ENCODE measurements around the gene CSH1. TPM values are rescaled to one million over a fixed set of nuclear protein-coding genes. Genes with fewer than 3 reads are reported as not detected.
"Not testable (repeated sequence)": the region's sequence is repeated elsewhere in the genome, so short reads cannot be mapped to it uniquely, and the experiment has no call there.

Gene CSH1
- total and polyA plus RNA-seq, 11 donors, result not detected

- not testable (repeated sequence) for H3K36me3 ChIP-seq, H3K27me3 ChIP-seq, H3K4me3 ChIP-seq, H3K4me1 ChIP-seq, H3K27ac ChIP-seq, ATAC-seq, H3K9me3 ChIP-seq, DNase-seq
- intact Hi-C loops (cut with DNase I), result loop anchor here in 2 of 10 donors (5.0 to 10.0 kb wide), 2 partner anchors 65 to 107 kb away; no protein-coding TSS in a partner anchor
- WGBS, 4 donors, result 86 to 90% (median 90%) methylated on average over 6 of the region's 6 CpGs
Observed at GRCh38 chr17:63920050-63920449, 23.7 kb upstream of the CSH1 start.

DNA sequence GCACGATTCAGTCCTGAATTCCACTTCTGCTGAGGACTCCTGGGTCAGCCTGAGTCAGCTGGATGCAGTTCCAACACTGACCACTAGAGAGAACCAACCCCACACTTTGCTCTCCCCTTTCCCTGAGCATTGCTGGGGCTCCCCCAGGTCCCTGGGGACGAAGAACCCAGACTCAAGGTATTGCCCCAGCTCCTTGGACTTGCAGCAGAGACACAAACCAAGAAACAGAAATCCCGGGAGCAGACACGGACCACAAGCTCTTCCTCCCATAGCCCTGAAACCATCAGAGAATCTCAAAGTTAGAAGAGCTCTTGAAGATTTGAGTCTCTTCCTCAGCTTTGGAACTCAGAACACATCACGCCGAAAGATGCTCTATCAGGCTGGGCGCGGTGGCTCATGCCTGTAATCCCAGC is 22.9 kb upstream of the CSH1 start:
- H3K27ac ChIP-seq, result no peak overlapping the region
- no peaks in the 10 kb centered on the region for H3K27me3 ChIP-seq
- ATAC-seq (peak; percentile 59 to 86 (median 86)), DNase-seq (peak in 4 of 5 donors; percentile 49 to 58 (median 54))
- no peaks in the 10 kb centered on the region for H3K9me3 ChIP-seq
- H3K4me1 ChIP-seq, result peaks cover 0 to 7% (median 0%) of the 10 kb centered on the region in 12 donors
- intact Hi-C loops (cut with DNase I), result loop anchor here (2.0 to 10.0 kb wide), 9 partner anchors 67 to 365 kb away; partner anchors contain the start of gene ERN1 (in 2 of the 10)
- 36 to 48% (median 39%) methylated on average over 8 of the region's 8 CpGs for WGBS, 4 donors
- H3K36me3 ChIP-seq, result no peaks in the 10 kb centered on the region
- TF ChIP-seq CTCF (IDR thresholded peaks at IDR 0.05), result peak; percentile 85 to 97 (median 91)
- TF ChIP-seq POLR2A (IDR thresholded peaks at IDR 0.05), result no peak
- H3K4me3 ChIP-seq, result no peak overlapping the region

DNA sequence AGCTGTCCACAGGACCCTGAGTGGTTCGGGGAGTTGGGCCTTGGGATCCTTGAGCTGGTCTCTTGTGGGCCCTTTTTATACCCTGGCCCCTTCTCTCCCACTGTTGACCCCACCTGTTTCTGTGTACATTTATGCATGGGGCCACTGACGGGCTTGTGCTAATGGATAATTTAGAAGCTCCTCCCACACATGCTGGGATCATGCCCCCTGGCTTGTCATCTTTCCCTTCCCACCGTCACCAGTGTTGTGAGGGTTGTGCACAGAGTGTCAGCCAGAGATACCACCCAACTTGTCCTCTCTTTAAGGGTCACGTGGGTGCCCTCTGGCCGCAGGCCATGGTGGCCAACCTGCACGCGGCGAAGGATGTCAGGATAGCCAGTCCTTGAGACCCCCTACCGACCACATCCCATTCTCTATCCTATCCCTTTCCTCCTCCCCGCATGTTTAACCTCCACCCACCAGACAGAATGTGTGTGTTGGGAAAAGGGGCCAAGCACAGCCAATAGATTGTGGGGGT is 22.5 kb upstream of the CSH1 start, which contains the start of gene GH1:
Gene GH1, minus strand, starts transcription at position 51 of the 517 bp plus-strand sequence. CDS start 63 bp downstream, outside the sequence.
- intact Hi-C loops (cut with DNase I), result loop anchor here (2.0 to 10.0 kb wide), 9 partner anchors 68 to 366 kb away; partner anchors contain the start of gene ERN1 (in 2 of the 10)
- DNase-seq, H3K27ac ChIP-seq, H3K9me3 ChIP-seq, ATAC-seq, H3K4me1 ChIP-seq, H3K27me3 ChIP-seq, H3K36me3 ChIP-seq, H3K4me3 ChIP-seq: not testable (repeated sequence)
- WGBS, 4 donors, result 40 to 53% (median 47%) methylated on average over 10 of the region's 10 CpGs

DNA sequence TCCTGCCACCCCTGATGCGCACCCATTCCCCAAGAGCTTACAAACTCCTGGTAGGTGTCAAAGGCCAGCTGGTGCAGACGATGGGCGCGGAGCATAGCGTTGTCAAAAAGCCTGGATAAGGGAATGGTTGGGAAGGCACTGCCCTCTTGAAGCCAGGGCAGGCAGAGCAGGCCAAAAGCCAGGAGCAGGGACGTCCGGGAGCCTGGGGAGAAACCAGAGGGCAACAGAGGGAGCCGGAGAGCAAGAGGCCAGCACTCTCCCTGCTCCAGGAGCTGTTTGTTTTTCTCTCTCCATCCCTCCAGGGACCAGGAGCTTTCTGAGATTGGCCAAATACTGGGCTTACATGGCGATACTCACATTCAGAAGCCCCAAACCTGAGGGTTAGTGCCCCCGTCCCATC is 21.9 kb upstream of the CSH1 start:
- H3K27me3 ChIP-seq, result no peaks in the 10 kb centered on the region
- DNase-seq (no peak), ATAC-seq (no peak)
- peaks cover 0 to 7% (median 0%) of the 10 kb centered on the region in 12 donors for H3K4me1 ChIP-seq
- H3K4me3 ChIP-seq, result no peak overlapping the region
- 48 to 66% (median 50%) methylated on average over 10 of the region's 10 CpGs for WGBS, 4 donors
- H3K36me3 ChIP-seq, result no peaks in the 10 kb centered on the region
- H3K9me3 ChIP-seq, result no peaks in the 10 kb centered on the region
- TF ChIP-seq CTCF (IDR thresholded peaks at IDR 0.05) (peak in 1 of 12 donors; percentile 5), POLR2A (IDR thresholded peaks at IDR 0.05) (no peak)
- intact Hi-C loops (cut with DNase I), result loop anchor here (2.0 to 10.0 kb wide), 9 partner anchors 68 to 366 kb away; partner anchors contain the start of gene ERN1 (in 2 of the 10)
- H3K27ac ChIP-seq, result no peak overlapping the region

GRCh38 chr17:63917646-63918045 is 21.3 kb upstream of the CSH1 start:
- WGBS, 4 donors, result 74 to 88% (median 84%) methylated on average over 13 of the region's 13 CpGs
- ATAC-seq, result no peak

DNA sequence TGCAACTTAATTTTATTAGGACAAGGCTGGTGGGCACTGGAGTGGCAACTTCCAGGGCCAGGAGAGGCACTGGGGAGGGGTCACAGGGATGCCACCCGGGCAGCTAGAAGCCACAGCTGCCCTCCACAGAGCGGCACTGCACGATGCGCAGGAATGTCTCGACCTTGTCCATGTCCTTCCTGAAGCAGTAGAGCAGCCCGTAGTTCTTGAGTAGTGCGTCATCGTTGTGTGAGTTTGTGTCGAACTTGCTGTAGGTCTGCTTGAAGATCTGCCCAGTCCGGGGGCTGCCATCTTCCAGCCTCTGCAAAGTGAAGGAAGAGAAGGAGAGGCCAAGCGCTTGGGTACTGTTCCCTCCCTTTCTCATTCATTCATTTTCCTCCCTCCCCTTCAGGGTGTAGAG is 20.8 kb upstream of the CSH1 start:
- H3K4me3 ChIP-seq, ATAC-seq, H3K27me3 ChIP-seq, H3K27ac ChIP-seq, DNase-seq, H3K4me1 ChIP-seq, H3K9me3 ChIP-seq, H3K36me3 ChIP-seq: not testable (repeated sequence)
- WGBS, 4 donors, result 86 to 90% (median 89%) methylated on average over 4 to 11 of the region's 11 CpGs
- intact Hi-C loops (cut with DNase I), result loop anchor here (5.0 to 10.0 kb wide), 5 partner anchors 70 to 368 kb away; partner anchors contain the start of gene ERN1 (in 2 of the 10)

More at GRCh38 chr17:63917646-63918045, 21.3 kb upstream of the CSH1 start:
- no peak overlapping the region for H3K4me3 ChIP-seq
- H3K4me1 ChIP-seq, result peaks cover 0 to 7% (median 0%) of the 10 kb centered on the region in 12 donors
- H3K36me3 ChIP-seq, result no peaks in the 10 kb centered on the region
- H3K27ac ChIP-seq, result no peak overlapping the region
- DNase-seq, result no peak
- intact Hi-C loops (cut with DNase I), result loop anchor here (2.0 to 10.0 kb wide), 9 partner anchors 69 to 367 kb away; partner anchors contain the start of gene ERN1 (in 2 of the 10)
- no peaks in the 10 kb centered on the region for H3K9me3 ChIP-seq
- no peak for TF ChIP-seq CTCF (IDR thresholded peaks at IDR 0.05)
- no peaks in the 10 kb centered on the region for H3K27me3 ChIP-seq
